DOHH2 (cell line): ENCODE data around the gene DPP10.

Experiments
- H3F3A ChIP-seq: fragments of 200-600 bp; sonication (generic), shearing (Covaris generic); 2 replicates; pipeline ENCODE4 v1.6.0; 2016; ENCODE audit warnings: antibody characterized with exemption, mild to moderate bottlenecking; ENCODE audit not compliant: control insufficient read depth, insufficient read depth
- H3K27ac ChIP-seq: fragments of 200-600 bp; sonication (generic); 2 replicates; pipeline ENCODE4 v1.5.1; 2014; ENCODE audit warnings: low read depth, mild to moderate bottlenecking, low read length, moderate library complexity
- H3K27me3 ChIP-seq: fragments of 200-600 bp; sonication (generic); 2 replicates; pipeline ENCODE4 v1.6.1; 2014; ENCODE audit warnings: mild to moderate bottlenecking, low read length, mixed read lengths; ENCODE audit not compliant: control insufficient read depth
- H3K36me3 ChIP-seq: fragments of 200-600 bp; sonication (generic); 2 replicates; pipeline ENCODE4 v1.6.1; 2014; ENCODE audit warnings: mild to moderate bottlenecking, low read length, moderate library complexity, mixed read lengths; ENCODE audit not compliant: control insufficient read depth
- H3K4me1 ChIP-seq: fragments of 200-600 bp; sonication (generic); 2 replicates; pipeline ENCODE4 v1.6.1; 2014; ENCODE audit warnings: mild to moderate bottlenecking, low read length, mixed read lengths; ENCODE audit not compliant: control insufficient read depth
- H3K4me2 ChIP-seq: fragments of 200-600 bp; sonication (generic); 2 replicates; pipeline ENCODE4 v1.6.0; 2014; ENCODE audit warnings: mild to moderate bottlenecking, low read length, moderate library complexity
- H3K4me3 ChIP-seq: fragments of 200-600 bp; sonication (generic); 2 replicates; pipeline ENCODE4 v1.5.1; 2014; ENCODE audit warnings: mild to moderate bottlenecking, low read length, mixed read lengths
- H3K79me2 ChIP-seq: fragments of 200-600 bp; sonication (generic); 2 replicates; pipeline ENCODE4 v1.6.1; 2014; ENCODE audit warnings: mild to moderate bottlenecking, low read length, mixed read lengths; ENCODE audit not compliant: control insufficient read depth
- H3K9me2 ChIP-seq: fragments of 200-600 bp; sonication (generic); replicated peaks from 2 replicates; pipeline ENCODE4 v1.6.1; 2014; ENCODE audit warnings: mild to moderate bottlenecking, low read length, mixed read lengths; ENCODE audit not compliant: control insufficient read depth
- H3K9me3 ChIP-seq: fragments of 200-600 bp; sonication (generic); 2 replicates; pipeline ENCODE4 v1.6.1; 2014; ENCODE audit warnings: antibody characterized with exemption, low read length, mixed read lengths; ENCODE audit not compliant: control insufficient read depth, insufficient read depth
- H4K20me1 ChIP-seq: fragments of 200-600 bp; sonication (generic); 2 replicates; pipeline ENCODE4 v1.6.0; 2014; ENCODE audit warnings: low read depth, mild to moderate bottlenecking, antibody characterized with exemption, low read length, moderate library complexity; ENCODE audit not compliant: control insufficient read depth, insufficient read depth
- EZH2phosphoT487 ChIP-seq: fragments of 200-600 bp; sonication (generic); IDR thresholded peaks from 2 replicates; pipeline ENCODE4 v1.6.1; 2017; ENCODE audit warnings: borderline replicate concordance, mild to moderate bottlenecking, antibody characterized with exemption, low read length, moderate library complexity, mixed read lengths
- TF ChIP-seq, protein P1 (sequence below): fragments of 200-600 bp; sonication (generic); IDR thresholded peaks from one replicate; pipeline ENCODE4 v1.5.1; 2014; ENCODE audit warnings: antibody characterized with exemption, mild to moderate bottlenecking, low read depth, low read length; ENCODE audit not compliant: poor library complexity, severe bottlenecking

The DPP10 gene

DNA sequence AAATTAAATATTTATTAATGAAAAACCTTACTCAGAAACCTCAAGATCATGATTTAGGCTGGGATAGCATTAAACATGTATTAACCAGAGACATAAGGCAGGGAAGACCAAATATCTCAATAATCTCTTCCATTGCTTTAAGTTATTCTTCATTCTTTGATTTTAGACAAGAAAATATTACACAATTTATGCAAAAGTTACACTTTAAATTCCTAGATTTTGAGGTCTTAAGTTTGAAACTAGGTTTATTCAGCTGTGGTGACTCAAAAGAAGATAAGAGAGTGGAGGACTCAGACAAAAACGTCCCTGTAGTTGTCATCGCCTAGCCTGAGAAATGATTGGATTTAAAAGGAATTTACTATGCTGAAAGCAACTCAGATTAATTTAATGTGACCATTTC, 1110.3 kb downstream of the DPP10 start:
- no peak overlapping the region for H3K4me2 ChIP-seq
- no peaks in the 10 kb centered on the region for H3F3A ChIP-seq
- H3K4me1 ChIP-seq = no peaks in the 10 kb centered on the region
- H3K27me3 ChIP-seq = no peaks in the 10 kb centered on the region
- no peak overlapping the region for H3K27ac ChIP-seq
- H3K36me3 ChIP-seq = no peaks in the 10 kb centered on the region
- H4K20me1 ChIP-seq = no peaks in the 10 kb centered on the region
- H3K4me3 ChIP-seq = no peak overlapping the region
- no peaks in the 10 kb centered on the region for H3K79me2 ChIP-seq
- H3K9me2 ChIP-seq = no peaks in the 10 kb centered on the region
- no peaks in the 10 kb centered on the region for H3K9me3 ChIP-seq
- TF ChIP-seq EZH2phosphoT487 = no peak
- TF ChIP-seq, protein P1, sequence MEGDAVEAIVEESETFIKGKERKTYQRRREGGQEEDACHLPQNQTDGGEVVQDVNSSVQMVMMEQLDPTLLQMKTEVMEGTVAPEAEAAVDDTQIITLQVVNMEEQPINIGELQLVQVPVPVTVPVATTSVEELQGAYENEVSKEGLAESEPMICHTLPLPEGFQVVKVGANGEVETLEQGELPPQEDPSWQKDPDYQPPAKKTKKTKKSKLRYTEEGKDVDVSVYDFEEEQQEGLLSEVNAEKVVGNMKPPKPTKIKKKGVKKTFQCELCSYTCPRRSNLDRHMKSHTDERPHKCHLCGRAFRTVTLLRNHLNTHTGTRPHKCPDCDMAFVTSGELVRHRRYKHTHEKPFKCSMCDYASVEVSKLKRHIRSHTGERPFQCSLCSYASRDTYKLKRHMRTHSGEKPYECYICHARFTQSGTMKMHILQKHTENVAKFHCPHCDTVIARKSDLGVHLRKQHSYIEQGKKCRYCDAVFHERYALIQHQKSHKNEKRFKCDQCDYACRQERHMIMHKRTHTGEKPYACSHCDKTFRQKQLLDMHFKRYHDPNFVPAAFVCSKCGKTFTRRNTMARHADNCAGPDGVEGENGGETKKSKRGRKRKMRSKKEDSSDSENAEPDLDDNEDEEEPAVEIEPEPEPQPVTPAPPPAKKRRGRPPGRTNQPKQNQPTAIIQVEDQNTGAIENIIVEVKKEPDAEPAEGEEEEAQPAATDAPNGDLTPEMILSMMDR = no peak

DNA sequence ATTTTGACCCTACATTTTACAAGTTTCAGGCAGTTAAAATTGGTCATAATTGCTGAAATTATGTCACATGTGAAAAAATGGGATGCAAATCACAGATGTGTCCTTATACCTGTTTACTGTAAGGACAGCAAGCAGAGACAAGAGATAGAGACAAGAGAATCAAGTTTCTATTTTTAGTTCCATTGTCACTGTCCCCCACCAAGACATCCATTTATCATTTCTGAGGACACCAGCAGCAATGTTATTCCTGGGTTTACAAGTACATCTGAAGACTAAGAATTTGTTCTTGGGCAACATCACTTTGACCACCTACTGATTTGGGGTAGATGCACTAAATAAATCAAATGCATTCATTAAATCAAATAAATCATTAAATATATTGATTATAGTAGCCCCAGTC, 1111.7 kb downstream of the DPP10 start:
- Histone ChIP-seq H3K9me3 (no peaks in the 10 kb centered on the region), H3K4me1 (no peaks in the 10 kb centered on the region), H3K9me2 (no peaks in the 10 kb centered on the region), H3K36me3 (no peaks in the 10 kb centered on the region), H3F3A (no peaks in the 10 kb centered on the region), H3K27ac (no peak overlapping the region), H3K79me2 (no peaks in the 10 kb centered on the region), H3K4me2 (no peak overlapping the region), H4K20me1 (no peaks in the 10 kb centered on the region), H3K4me3 (no peak overlapping the region), H3K27me3 (no peaks in the 10 kb centered on the region)
- TF ChIP-seq, protein P1 = no peak
- TF ChIP-seq EZH2phosphoT487 = no peak

DNA sequence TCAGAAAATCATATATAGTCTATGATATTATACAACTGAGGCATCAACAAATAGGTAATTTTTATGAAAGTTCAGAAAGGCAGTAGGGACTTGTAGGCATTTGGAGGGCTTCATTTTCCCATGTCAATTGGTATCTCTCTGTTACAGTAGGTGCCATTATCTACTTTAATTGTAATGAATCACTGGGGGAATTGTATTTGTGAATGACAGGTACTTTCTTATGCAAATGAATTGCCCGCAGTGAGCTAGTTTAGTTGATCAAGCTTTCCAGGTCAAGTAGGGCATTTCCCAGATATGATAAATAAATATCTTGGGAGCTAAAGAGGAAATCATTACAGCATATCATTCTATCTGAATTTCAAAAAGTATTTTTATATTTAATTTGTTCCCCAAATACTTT, 1116.3 kb downstream of the DPP10 start:
- H3K9me2 ChIP-seq = no peaks in the 10 kb centered on the region
- no peak overlapping the region for H3K27ac ChIP-seq
- H3K9me3 ChIP-seq = no peaks in the 10 kb centered on the region
- H3K4me1 ChIP-seq = no peaks in the 10 kb centered on the region
- H3F3A ChIP-seq = no peaks in the 10 kb centered on the region
- H4K20me1 ChIP-seq = no peaks in the 10 kb centered on the region
- H3K79me2 ChIP-seq = no peaks in the 10 kb centered on the region
- H3K36me3 ChIP-seq = no peaks in the 10 kb centered on the region
- TF ChIP-seq, protein P1 = no peak
- TF ChIP-seq EZH2phosphoT487 = no peak
- H3K27me3 ChIP-seq = no peaks in the 10 kb centered on the region
- H3K4me2 ChIP-seq = no peak overlapping the region
- no peak overlapping the region for H3K4me3 ChIP-seq

DNA sequence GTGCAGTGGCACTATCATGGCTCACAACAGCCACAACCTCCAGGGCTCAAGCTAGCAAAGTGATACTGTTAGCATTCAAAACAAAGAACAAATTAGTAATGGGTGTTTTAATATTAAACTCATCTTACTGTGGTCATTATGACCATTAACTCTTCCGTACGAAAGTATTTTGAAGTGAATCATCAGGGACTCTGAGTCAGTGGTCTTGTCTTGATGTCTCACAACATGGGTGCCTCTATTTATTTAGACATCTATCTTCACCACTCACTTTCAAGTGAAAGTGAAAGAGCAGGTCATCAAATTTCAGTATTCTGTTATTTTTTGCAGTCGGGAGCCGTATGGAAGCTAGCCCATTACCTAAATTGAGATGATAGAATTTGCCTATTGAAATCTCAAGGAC, 1118.2 kb downstream of the DPP10 start:
- Histone ChIP-seq H3K4me3 (no peak overlapping the region), H3K27me3 (no peaks in the 10 kb centered on the region), H3K9me3 (no peaks in the 10 kb centered on the region), H3K4me2 (no peak overlapping the region), H3K4me1 (no peaks in the 10 kb centered on the region), H3K9me2 (no peaks in the 10 kb centered on the region), H4K20me1 (no peaks in the 10 kb centered on the region), H3K79me2 (no peaks in the 10 kb centered on the region), H3K27ac (no peak overlapping the region), H3F3A (no peaks in the 10 kb centered on the region), H3K36me3 (no peaks in the 10 kb centered on the region)
- TF ChIP-seq, protein P1 = no peak
- no peak for TF ChIP-seq EZH2phosphoT487
